Measurements from ENCODE around the gene KLK8.

The KLK8 gene

DNA sequence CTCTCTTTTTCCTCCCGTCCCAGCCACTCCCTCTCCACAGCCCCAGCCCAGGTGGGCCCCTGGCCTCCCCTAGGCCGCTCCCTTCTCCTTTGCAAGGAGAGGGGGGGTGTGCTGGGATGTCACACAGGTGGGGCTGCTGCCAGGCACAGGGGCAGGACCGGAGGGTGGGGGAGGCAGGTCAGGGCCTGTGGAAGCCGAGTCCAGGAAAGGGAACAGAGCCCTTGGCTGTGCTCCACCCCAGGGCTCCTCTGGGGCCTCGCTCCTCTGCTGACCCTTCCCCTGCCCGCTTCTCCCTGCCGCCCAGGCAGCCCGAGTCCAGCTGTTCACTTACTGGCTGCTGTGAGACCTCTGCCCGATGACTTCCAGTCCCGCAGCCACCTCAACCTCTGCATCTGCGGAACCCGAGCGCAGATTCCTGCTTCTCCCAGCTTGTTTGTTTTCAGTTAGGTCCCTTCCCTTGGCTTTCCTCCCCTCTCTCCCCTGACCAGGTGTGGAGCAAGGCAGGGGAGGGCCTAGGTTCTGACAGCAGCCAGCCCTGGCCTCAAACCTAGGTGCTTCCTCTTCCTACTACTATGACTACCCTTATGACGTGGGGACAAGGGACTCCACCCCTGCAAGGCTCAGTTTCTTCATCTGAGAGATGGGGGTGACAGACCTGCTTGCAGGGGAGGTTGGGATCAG lies 25.9 kb upstream of the KLK8 start:
- no peaks in the 10 kb centered on the region for H3K27me3 ChIP-seq (ENCODE audit: control insufficient read depth, insufficient read depth, low read length)
- no peaks in the 10 kb centered on the region for H3K9me3 ChIP-seq (ENCODE audit: control insufficient read depth, insufficient read depth, low read length)
- H3K36me3 ChIP-seq (ENCODE audit: control insufficient read depth, insufficient read depth, low read length) = no peaks in the 10 kb centered on the region
- no peak overlapping the region for H3K4me3 ChIP-seq (ENCODE audit: low read depth, low read length)
- H3K9ac ChIP-seq (ENCODE audit: low read depth, low read length) = no peak overlapping the region
- H3K4me1 ChIP-seq (ENCODE audit: control insufficient read depth, insufficient read depth, low read length) = peaks cover 6% of the 10 kb centered on the region

DNA sequence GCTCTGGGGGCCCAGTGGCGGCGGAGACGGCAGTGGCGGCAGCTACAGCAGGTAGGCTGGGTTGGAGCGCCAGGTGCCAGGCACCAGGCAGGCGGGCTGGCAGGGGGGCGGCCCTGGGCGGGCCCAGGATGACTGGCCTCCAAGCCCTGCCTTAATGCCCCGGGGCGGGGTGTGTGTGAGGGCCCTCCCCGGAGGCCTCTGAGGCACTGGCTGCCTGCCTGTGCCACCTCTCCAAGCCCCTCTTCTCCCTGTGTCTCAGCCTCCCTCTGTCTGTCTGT lies 25.1 kb upstream of the KLK8 start, which contains the start of gene KLK11:
Gene KLK11, minus strand, starts transcription at position 63 of the 278 bp plus-strand sequence. CDS start 985 bp downstream, outside the sequence.
- Histone ChIP-seq H3K4me1 (ENCODE audit: control insufficient read depth, insufficient read depth, low read length) (peaks cover 6% of the 10 kb centered on the region), H3K27me3 (ENCODE audit: control insufficient read depth, insufficient read depth, low read length) (no peaks in the 10 kb centered on the region), H3K9ac (ENCODE audit: low read depth, low read length) (no peak within 1 kb of the TSS), H3K9me3 (ENCODE audit: control insufficient read depth, insufficient read depth, low read length) (no peaks in the 10 kb centered on the region), H3K4me3 (ENCODE audit: low read depth, low read length) (no peak within 1 kb of the TSS), H3K36me3 (ENCODE audit: control insufficient read depth, insufficient read depth, low read length) (no peaks in the 10 kb centered on the region)

DNA sequence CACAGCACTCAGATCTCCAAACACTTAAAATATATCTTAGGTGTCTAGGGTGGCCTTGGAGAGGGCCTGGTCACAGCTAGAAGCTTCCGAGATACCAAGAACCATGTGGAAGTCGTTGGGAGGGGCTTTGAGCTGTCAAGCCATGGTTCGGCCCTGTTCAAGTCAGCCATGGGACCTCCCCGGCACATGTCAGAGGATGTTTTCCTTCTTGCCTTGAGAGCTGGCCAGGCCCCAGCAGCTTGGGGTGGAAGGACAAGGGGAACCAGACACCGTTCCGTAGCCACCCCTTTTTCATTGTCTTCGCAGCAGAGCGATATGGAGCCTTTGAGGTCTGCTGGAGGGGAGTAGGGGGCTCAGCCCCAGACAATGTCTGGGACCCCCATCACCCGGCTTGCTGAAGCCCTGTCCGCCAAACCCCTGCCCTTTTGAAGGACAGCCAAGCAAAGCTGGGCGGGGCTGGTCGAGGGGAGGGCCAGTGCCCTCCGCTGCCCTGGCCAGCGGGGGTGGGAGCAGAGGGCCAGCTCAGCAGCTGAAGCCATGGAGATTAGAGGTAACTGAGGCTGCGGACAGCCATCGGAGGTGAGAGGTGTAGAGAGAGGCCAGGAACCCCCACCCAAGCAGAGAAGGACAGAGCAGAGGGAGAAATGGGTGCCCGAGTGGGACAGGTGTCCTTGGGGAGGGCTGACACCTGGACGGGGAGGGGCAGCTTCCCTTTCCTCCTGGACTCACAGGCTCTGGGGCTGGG lies 24.6 kb upstream of the KLK8 start:
- no peak overlapping the region for H3K4me3 ChIP-seq (ENCODE audit: low read depth, low read length)
- no peak overlapping the region for H3K9ac ChIP-seq (ENCODE audit: low read depth, low read length)
- H3K9me3 ChIP-seq (ENCODE audit: control insufficient read depth, insufficient read depth, low read length) = no peaks in the 10 kb centered on the region
- no peaks in the 10 kb centered on the region for H3K36me3 ChIP-seq (ENCODE audit: control insufficient read depth, insufficient read depth, low read length)
- H3K27me3 ChIP-seq (ENCODE audit: control insufficient read depth, insufficient read depth, low read length) = no peaks in the 10 kb centered on the region
- peaks cover 6% of the 10 kb centered on the region for H3K4me1 ChIP-seq (ENCODE audit: control insufficient read depth, insufficient read depth, low read length)

DNA sequence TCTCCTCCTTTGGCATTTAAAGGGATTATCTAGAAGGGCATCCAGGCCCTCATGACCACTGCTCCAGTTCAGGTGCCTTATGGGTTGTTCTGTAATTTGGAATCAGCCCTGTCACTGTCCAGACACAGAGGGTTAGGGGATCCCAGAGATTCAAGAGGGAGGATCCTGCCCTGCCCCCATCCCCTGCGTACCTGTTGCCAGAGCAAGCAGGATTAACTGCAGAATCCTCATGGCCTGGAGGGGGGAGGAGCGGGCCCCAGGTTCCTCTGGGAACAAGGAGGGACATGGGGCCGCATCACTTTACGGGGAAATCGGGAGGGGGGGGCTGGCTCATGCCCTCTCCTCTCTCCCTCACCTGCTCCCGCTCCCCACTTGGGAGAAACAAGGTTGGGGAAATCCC lies 24.0 kb upstream of the KLK8 start:
- Histone ChIP-seq H3K36me3 (ENCODE audit: control insufficient read depth, insufficient read depth, low read length) (no peaks in the 10 kb centered on the region), H3K27me3 (ENCODE audit: control insufficient read depth, insufficient read depth, low read length) (no peaks in the 10 kb centered on the region), H3K4me3 (ENCODE audit: low read depth, low read length) (no peak overlapping the region), H3K4me1 (ENCODE audit: control insufficient read depth, insufficient read depth, low read length) (peaks cover 6% of the 10 kb centered on the region), H3K9ac (ENCODE audit: low read depth, low read length) (no peak overlapping the region), H3K9me3 (ENCODE audit: control insufficient read depth, insufficient read depth, low read length) (no peaks in the 10 kb centered on the region)

DNA sequence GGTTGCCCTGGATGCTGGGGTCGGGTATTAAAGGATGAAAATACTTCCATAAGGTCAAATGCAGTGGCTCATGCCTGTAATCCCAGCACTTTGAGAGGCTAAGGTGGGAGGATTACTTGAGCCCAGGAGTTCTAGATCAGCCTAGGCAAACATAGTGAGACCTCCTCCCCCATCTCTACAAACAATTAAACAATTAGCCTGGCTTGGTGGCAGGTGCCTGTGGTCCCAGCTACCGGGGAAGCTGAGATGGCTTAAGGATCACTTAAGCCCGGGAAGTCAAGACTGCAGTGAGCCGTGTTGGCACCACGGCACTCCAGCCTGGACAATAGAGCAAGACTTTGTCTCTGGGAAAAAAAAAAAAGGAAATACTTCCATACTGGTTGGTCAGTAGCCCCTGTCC lies 23.5 kb upstream of the KLK8 start:
- no peaks in the 10 kb centered on the region for H3K9me3 ChIP-seq (ENCODE audit: control insufficient read depth, insufficient read depth, low read length)
- peaks cover 6% of the 10 kb centered on the region for H3K4me1 ChIP-seq (ENCODE audit: control insufficient read depth, insufficient read depth, low read length)
- no peaks in the 10 kb centered on the region for H3K36me3 ChIP-seq (ENCODE audit: control insufficient read depth, insufficient read depth, low read length)
- no peak overlapping the region for H3K9ac ChIP-seq (ENCODE audit: low read depth, low read length)
- peaks cover 4% of the 10 kb centered on the region for H3K27me3 ChIP-seq (ENCODE audit: control insufficient read depth, insufficient read depth, low read length)
- no peak overlapping the region for H3K4me3 ChIP-seq (ENCODE audit: low read depth, low read length)

DNA sequence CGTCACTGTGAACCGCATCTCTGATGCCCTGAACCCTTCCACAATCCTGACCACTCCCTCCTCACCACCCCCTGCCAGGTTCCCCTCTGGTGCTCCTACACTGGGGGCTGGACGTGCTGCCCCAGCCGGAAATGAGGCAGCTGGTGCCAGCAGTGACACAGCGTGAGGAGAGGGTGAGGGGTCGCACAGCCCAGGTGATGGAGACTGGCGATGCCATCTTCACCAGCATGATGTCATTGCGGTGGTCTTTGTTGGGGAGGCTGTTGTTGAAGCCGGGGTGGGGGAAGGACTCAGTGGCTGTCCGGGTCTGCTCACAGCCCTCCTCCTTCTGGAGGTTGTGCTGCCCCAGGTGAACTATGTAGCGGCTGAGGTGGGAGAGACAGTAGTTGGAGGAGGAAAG lies 22.5 kb upstream of the KLK8 start:
- no peak overlapping the region for H3K4me3 ChIP-seq (ENCODE audit: low read depth, low read length)
- peaks cover 12% of the 10 kb centered on the region for H3K27me3 ChIP-seq (ENCODE audit: control insufficient read depth, insufficient read depth, low read length)
- no peak overlapping the region for H3K9ac ChIP-seq (ENCODE audit: low read depth, low read length)
- H3K4me1 ChIP-seq (ENCODE audit: control insufficient read depth, insufficient read depth, low read length) = peaks cover 6% of the 10 kb centered on the region
- no peaks in the 10 kb centered on the region for H3K36me3 ChIP-seq (ENCODE audit: control insufficient read depth, insufficient read depth, low read length)
- H3K9me3 ChIP-seq (ENCODE audit: control insufficient read depth, insufficient read depth, low read length) = no peaks in the 10 kb centered on the region

DNA sequence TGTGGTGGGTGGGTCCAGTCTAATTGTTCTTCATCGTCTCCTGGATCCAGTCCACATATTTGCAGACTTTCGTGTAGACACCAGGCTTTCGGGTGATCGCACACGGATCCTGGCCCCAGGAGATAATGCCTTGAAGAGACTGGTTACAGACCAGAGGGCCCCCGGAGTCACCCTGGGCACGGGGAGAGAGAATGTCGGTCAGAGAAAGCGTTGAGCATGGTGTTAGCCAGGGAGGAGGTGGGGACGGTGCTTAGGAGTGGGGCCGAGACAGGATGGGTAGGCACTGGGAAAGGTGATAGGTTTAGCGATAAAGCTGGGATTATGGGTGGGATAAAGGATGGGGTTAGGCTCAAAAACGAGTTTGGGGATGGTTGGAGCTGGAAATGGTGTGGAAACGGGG lies 21.1 kb upstream of the KLK8 start:
- H3K4me3 ChIP-seq (ENCODE audit: low read depth, low read length) = no peak overlapping the region
- peaks cover 6% of the 10 kb centered on the region for H3K4me1 ChIP-seq (ENCODE audit: control insufficient read depth, insufficient read depth, low read length)
- H3K9ac ChIP-seq (ENCODE audit: low read depth, low read length) = no peak overlapping the region
- H3K36me3 ChIP-seq (ENCODE audit: control insufficient read depth, insufficient read depth, low read length) = no peaks in the 10 kb centered on the region
- peaks cover 20% of the 10 kb centered on the region for H3K27me3 ChIP-seq (ENCODE audit: control insufficient read depth, insufficient read depth, low read length)
- no peaks in the 10 kb centered on the region for H3K9me3 ChIP-seq (ENCODE audit: control insufficient read depth, insufficient read depth, low read length)

DNA sequence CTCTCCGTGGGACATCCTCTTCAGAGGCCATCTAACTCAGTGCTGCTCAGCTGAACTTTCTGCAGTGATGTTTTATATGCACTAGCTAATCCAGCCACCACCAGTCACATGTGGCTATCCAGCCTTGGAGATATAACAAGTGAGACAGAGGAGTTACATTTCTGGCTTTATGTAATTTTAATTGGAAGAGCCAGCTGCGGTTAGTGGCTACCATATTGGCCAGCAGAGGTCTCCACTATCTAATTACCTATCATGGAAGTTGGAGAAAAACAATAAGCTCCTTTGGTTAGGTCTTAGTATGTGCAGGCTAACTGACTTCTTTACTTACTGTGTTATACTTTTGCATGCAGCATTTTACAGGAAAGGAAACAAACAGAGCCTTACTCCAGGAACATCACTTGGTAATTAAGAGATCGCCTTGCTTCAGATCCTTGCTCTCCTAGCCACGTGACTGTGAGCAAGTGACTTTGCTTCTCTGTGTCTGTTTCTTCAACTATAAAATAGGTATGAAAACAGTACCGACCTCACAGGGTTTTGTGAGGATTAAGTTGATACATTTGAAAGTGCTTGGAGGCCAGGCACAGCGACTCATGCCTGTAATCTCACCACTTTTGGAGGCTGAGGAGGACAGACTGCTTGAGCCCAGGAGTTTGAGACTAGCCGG lies 19.7 kb upstream of the KLK8 start:
- Histone ChIP-seq H3K27me3 (ENCODE audit: control insufficient read depth, insufficient read depth, low read length) (peaks cover 26% of the 10 kb centered on the region), H3K9me3 (ENCODE audit: control insufficient read depth, insufficient read depth, low read length) (no peaks in the 10 kb centered on the region), H3K4me3 (ENCODE audit: low read depth, low read length) (no peak overlapping the region), H3K36me3 (ENCODE audit: control insufficient read depth, insufficient read depth, low read length) (no peaks in the 10 kb centered on the region), H3K9ac (ENCODE audit: low read depth, low read length) (no peak overlapping the region), H3K4me1 (ENCODE audit: control insufficient read depth, insufficient read depth, low read length) (peaks cover 3% of the 10 kb centered on the region)

DNA sequence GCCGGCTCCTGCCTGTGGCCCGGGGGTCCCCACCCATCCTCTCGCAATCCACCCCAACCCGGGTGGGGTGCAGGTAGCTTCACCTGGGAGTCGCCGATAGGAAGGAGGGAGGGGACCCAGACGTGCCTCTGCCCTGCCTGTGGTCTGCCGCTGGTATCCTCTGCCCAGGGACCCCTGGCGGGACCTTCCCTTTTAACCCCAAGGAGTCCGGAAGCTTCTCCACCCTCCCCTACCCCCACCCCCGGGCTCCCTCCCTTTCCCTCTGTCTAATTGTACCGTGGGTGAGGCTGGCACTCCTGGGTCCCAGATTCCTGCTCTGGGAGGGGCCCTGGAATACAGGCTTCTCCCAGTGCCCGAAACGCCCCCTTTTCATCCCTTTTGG lies 18.1 kb upstream of the KLK8 start, which contains the start of gene KLK10:
Gene KLK10, minus strand, starts transcription at position 166 of the 382 bp plus-strand sequence. CDS start 579 bp downstream, outside the sequence.
- no peaks in the 10 kb centered on the region for H3K4me1 ChIP-seq (ENCODE audit: control insufficient read depth, insufficient read depth, low read length)
- H3K4me3 ChIP-seq (ENCODE audit: low read depth, low read length) = peak within 1 kb of the TSS; percentile 59
- H3K27me3 ChIP-seq (ENCODE audit: control insufficient read depth, insufficient read depth, low read length) = peaks cover 26% of the 10 kb centered on the region
- no peak within 1 kb of the TSS for H3K9ac ChIP-seq (ENCODE audit: low read depth, low read length)
- H3K36me3 ChIP-seq (ENCODE audit: control insufficient read depth, insufficient read depth, low read length) = no peaks in the 10 kb centered on the region
- H3K9me3 ChIP-seq (ENCODE audit: control insufficient read depth, insufficient read depth, low read length) = no peaks in the 10 kb centered on the region

DNA sequence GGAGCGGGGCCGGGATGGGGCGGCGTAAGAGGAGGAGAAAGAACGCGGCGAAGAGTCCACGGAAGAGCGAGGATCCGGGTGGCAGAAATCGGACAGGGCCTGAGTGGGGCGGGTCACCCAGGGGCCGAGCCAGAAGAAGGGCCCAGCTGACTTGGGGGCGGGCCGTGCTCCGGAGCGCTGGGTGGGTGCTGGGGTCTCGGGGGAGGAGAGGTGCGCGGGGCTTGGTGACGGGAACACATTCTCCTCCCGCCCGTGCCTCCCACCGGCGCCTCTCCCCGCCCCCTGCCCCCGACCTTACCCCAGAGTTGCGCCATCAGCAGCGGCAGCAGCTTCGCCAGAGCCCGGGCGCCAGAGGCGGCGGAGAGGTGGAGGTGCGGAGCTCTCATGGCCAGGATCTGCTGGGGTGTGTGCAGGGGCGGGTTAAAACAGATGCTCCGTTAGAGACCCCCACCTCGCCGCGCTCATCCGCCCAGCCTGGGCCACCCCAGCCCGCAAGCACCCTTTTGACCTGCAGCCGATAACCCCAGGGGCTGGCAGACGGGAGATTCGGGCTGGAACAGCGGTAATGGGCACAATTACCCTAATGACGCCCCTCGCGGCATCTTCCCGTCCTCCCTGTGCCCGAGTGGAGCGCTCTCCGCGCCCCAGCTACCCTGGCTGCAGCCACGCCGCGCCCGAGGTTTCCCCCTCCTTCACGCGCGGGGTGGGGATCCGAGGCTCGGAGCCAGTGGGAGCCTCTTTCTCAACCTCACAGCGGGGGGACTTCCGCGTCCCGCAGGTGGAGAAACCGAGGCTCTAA lies 17.5 kb upstream of the KLK8 start:
- Histone ChIP-seq H3K36me3 (ENCODE audit: control insufficient read depth, insufficient read depth, low read length) (no peaks in the 10 kb centered on the region), H3K4me1 (ENCODE audit: control insufficient read depth, insufficient read depth, low read length) (no peaks in the 10 kb centered on the region), H3K9me3 (ENCODE audit: control insufficient read depth, insufficient read depth, low read length) (no peaks in the 10 kb centered on the region), H3K27me3 (ENCODE audit: control insufficient read depth, insufficient read depth, low read length) (peaks cover 26% of the 10 kb centered on the region), H3K4me3 (ENCODE audit: low read depth, low read length) (peak overlapping the region; percentile 59), H3K9ac (ENCODE audit: low read depth, low read length) (no peak overlapping the region)

DNA sequence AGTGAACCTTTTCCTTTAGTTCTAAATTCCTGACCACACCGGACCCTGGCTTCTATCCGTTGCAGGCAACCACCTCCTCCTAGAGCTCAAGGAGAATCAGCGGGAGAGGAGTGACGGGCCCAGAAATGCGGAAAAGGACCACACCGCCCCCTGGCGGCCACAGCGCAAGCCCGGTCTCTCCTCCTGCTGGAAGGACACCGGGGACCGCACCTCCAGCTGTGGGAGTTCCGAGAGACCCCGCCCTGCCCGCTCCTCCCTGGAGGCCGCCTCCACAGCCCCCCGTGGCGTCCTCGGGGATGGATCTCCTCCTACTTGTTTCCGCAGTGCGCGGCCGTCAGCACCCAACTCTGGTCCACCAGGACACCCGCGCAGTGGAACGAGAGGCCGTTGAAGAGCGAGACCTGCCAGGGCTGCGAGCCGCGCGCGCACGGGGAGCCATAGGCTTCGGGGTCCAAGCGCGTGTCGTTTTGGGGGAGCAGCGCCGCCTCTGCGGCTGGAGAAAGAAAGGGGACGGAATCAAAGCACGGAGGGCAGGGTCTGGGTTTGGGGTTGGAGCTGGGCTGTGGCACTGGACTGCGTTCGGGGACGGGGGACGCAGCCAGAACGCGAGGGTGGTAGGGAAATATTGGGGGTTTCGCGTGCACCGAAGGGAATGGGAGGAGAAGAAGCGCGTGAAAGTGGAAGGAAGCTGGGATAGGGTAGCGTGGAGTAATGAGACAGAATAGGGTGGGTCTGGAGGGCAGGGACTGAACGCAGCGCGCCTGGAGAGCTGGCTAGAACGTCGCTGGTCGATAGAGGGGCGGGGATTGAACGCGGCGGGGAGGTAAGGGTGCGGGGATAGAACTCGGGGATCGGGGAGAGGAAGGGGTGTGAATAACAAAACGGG lies 15.6 kb upstream of the KLK8 start:
- Histone ChIP-seq H3K27me3 (ENCODE audit: control insufficient read depth, insufficient read depth, low read length) (peaks cover 26% of the 10 kb centered on the region), H3K9me3 (ENCODE audit: control insufficient read depth, insufficient read depth, low read length) (no peaks in the 10 kb centered on the region), H3K4me1 (ENCODE audit: control insufficient read depth, insufficient read depth, low read length) (no peaks in the 10 kb centered on the region), H3K9ac (ENCODE audit: low read depth, low read length) (no peak overlapping the region), H3K36me3 (ENCODE audit: control insufficient read depth, insufficient read depth, low read length) (no peaks in the 10 kb centered on the region), H3K4me3 (ENCODE audit: low read depth, low read length) (peak overlapping the region; percentile 76)
